Head of caudate nucleus (tissue), 42 donors: ENCODE data around the gene JMY.
"Not testable (repeated sequence)": the region's sequence is repeated elsewhere in the genome, so short reads cannot be mapped to it uniquely, and the experiment has no call there.

Source experiments
- DNase-seq, 42 donors: peaks; one replicate each; pipeline versions ENCODE4 v3.0.0 to v3.0.0-alpha.2; 2020 to 2021; ENCODE audit warnings: mixed read lengths in 7 of 42
- intact Hi-C: fragments of 100-400 bp; cut with DNase I; formaldehyde crosslinking; loops from one replicate; pipeline ENCODE4 v1.15.0; 2022

Gene JMY

DNA sequence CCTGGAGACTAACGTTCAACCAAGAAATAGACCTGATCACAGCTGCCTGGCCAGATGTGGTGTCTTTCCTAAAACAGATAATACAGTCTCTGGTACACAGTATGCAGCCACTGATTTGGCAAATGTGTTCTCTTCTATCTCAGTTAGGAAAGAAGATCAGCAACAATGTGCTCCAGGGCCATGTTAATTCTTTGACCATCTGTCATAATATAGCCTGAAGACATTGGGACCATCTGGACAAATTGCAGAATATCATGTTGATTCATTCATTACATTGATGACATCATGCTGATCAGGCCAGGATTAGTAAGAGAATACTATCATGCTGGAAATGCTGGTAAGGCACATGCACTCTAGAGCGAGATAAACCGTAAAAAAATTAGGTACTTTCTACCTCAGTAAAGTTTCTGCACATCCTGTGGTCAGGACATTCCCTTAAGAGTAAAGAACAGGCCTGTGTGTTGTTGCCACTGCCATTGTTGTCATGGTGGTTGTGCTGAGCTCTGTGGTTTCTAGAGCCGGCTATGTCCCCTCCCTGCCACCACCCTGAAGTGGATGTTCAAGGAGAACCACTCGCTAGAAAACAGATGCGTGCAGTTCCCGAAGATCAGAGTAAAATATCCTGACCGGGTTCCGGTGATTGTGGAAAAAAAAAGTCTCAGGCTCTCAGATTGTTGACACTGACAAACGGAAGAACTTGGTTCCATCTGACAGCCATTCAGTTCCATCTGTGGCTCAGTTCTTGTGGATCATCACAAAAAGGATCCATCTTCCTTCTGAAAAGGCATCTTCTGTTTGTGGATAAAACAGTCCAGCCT, 6.4 kb upstream of the JMY start:
- intact Hi-C loops, result loop anchor here (10.0 kb wide), 1 partner anchor 85 kb away; no protein-coding TSS in a partner anchor
- DNase-seq, result peak in 1 of 42 donors; percentile 9

GRCh38 chr5:79235261-79235633, 684 bp upstream of the JMY start:
- intact Hi-C loops, result no loop called here
- no peak for DNase-seq

DNA sequence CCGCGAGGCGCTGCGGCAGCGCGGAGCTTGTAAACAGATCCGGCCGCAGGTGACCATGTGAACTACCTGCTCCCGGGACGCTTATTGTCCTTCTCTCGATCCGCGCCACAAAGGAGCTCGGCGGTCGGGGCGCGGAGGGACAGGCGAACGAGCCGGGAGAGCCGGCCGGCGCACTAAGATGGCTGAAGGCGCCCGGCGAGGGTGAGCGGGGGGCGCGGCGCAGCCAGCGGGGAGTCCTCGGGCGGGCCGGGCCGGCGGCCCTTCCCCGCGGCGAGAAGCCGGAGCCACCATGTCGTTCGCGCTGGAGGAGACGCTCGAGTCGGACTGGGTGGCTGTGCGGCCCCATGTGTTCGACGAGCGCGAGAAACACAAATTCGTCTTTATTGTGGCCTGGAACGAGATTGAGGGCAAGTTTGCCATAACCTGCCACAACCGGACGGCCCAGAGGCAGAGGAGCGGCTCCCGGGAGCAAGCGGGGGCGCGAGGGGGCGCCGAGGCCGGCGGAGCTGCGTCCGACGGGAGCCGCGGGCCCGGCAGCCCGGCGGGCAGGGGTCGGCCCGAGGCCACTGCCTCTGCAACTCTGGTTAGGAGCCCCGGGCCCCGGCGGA, 535 bp downstream of the JMY start:
- intact Hi-C loops, result no loop called here

DNA sequence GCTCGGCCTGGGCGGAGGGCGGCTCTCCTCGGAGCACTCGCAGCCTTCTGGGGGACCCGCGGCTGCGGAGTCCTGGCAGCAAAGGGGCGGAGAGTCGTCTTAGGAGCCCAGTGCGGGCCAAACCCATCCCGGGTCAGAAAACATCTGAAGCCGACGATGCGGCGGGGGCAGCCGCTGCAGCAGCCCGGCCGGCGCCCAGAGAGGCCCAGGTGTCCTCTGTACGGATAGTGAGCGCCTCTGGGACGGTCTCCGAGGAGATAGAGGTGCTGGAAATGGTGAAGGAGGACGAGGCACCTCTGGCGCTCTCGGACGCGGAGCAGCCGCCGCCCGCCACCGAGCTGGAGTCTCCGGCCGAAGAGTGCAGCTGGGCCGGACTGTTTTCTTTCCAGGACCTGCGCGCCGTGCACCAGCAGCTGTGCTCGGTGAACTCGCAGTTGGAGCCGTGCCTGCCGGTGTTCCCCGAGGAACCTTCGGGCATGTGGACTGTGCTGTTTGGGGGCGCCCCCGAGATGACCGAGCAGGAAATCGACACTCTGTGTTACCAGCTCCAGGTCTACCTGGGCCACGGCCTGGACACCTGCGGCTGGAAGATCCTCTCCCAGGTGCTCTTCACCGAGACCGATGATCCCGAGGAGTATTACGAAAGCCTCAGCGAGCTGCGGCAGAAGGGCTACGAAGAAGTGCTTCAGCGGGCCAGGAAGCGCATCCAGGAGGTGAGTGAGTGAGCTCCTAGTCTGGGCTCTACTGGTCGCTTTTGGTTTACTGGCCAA, 1.2 kb downstream of the JMY start:
- peak in 35 of 42 donors; percentile 7 to 59 (median 24) for DNase-seq
- intact Hi-C loops, result no loop called here

More for the DNA sequence above, 535 bp downstream of the JMY start:
- peak in 32 of 42 donors; percentile 9 to 64 (median 30) for DNase-seq

GRCh38 chr5:79237740-79238560, 2.0 kb downstream of the JMY start:
- intact Hi-C loops, result no loop called here
- no peak for DNase-seq

DNA sequence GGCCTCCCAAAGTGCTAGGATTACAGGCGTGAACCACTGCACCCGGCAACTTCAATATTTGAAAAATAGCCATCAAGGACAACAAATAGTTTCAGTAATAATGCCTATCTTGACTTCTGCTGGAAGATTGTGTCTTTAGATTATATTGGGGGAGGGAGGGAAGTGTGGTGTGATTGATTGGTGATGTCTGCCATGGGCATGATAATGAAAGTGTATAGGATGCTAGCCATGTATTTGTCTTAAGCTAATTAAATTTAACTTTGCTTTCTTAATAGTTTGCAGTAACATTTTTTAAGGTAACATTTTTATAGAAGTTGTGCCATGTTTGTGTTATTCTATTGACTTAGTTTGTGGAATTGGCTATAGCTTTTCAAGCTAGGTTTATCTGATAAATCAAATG, 4.6 kb downstream of the JMY start:
- intact Hi-C loops, result no loop called here
- DNase-seq, result no peak

DNA sequence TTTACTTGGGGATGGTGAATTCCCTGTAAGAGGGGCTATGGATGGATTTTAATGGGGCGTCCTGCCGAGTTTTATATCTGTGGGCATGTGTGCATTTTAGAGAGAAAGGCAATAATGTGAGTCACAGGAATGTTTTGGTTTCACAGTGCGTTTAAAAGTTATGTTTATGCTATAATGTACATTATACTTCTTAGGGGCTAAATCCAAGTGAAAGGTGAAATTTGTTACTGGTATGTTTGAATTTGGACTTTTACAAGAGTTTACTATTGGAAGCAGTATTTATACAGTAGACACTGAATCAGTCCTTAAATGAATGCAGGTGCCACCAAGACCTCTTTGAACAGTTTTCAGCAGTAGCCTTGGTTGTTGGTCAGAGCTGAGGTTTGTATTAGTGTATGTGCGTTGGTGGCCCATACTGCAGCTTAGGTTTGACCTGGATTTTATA, 5.6 kb downstream of the JMY start:
- peak in 1 of 42 donors; percentile 31 for DNase-seq
- intact Hi-C loops, result no loop called here

DNA sequence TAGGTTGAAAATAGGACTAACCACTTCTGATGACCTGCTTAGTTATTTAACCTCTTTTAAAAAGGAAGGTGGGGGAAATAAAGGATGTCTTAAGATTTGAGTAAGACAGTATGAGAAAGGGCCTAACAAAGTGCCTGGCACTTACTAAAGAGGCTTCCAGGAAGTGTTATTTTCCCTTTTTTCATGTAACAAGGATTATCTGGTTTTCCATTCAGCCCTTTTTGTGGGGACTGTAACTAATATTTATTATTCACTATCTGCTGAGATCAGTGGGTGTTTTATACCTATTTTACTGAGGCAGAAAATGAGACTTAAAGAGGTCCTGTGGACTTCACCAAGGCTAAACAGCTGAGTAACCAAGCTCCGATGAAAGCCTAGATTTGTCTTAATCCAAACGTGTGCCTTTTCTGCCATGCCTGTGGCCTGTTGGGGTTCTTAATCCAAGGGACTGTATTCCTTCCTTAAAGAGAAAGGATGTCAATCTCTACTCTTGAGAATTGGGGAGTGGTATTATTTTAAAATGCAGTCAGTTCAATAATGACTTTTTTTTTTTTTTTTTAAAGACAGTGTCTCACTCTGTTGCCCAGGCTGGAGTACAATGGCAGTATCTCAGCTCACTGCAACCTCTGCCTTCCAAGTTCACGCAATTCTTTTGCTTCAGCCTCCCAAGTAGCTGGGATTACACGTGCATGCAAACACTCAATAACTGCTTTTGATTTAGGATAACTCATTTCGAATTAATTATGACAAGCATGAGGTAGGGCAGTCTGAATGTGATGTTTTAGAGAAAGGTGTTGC, 6.5 kb downstream of the JMY start:
- peak in 1 of 42 donors; percentile 26 for DNase-seq
- intact Hi-C loops, result no loop called here

GRCh38 chr5:79243224-79243623, 7.3 kb downstream of the JMY start:
- DNase-seq, result peak in 1 of 42 donors; percentile 14
- intact Hi-C loops, result no loop called here

DNA sequence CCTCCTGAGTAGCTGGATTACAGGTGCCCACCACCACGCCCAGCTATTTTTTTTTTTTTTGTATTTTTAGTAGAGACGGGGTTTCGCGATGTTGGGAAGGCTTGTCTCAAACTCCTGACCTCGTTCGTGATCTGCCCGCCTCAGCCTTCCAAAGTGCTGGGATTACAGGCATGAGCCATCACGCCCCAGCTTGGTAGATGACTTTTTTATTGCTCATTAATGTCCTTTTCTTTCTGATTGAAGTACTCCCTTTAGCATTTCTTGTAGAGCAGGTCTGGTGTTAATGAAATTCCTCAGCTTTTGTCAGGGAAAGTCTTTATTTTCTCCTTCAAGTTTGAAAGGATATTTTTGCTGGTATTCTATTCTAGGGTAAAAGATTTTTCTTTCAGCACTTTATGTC, 18.1 kb downstream of the JMY start:
- DNase-seq, intact Hi-C loops: not testable (repeated sequence)

- intact Hi-C loops, result no loop called here
- DNase-seq, result peak in 4 of 42 donors; percentile 20 to 37 (median 26)
Measured at GRCh38 chr5:79255786-79256557, 20.0 kb downstream of the JMY start.

- no peak for DNase-seq
- intact Hi-C loops, result no loop called here
Measured at GRCh38 chr5:79256563-79256962, 20.6 kb downstream of the JMY start.

DNA sequence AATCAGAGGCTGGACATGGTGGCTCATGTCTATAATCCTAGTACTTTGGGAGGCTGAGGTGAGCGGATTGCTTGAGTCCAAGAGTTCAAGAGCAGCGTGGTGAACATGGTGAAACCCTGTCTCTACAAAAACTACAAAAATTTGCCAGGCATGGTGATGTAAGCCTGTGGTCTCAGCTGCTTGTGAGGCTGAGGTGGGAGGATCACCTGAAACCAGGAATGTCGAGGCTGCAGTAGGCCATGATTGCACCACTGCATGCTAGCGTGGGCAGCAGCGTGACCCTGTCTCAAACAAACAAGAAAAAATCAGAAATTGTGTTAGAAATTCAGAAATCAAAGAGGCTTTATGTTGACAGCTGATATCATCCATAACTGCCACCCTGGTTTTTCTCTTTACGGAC, 21.4 kb downstream of the JMY start:
- DNase-seq, result no peak
- intact Hi-C loops, result no loop called here

GRCh38 chr5:79258801-79259200, 22.9 kb downstream of the JMY start:
- intact Hi-C loops, result no loop called here
- DNase-seq, result no peak

- no peak for DNase-seq
- intact Hi-C loops, result no loop called here
Measured at GRCh38 chr5:79259383-79259782, 23.5 kb downstream of the JMY start.

GRCh38 chr5:79259810-79260209, 23.9 kb downstream of the JMY start:
- intact Hi-C loops, result no loop called here
- no peak for DNase-seq

DNA sequence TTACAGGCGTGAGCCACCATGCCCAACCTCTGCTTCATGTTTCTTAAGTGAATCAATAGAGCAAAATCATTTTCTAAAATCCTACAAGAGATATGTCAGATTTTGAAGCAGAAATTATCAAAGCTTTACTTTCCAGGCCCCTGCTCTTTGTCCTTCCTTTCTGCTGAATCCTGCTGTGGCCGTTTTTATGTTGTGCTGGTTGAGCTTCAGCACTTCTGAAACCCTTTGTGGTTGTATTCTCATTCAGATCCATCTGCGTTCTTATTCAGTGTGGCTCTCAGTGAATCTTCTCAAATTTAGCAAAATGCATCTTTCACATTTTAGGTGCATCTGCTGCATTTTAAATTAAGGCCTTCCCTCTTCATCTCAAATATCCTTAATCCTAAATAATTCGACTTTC, 26.0 kb downstream of the JMY start:
- DNase-seq, result no peak
- intact Hi-C loops, result no loop called here

GRCh38 chr5:79263290-79263689, 27.4 kb downstream of the JMY start:
- DNase-seq, result no peak
- intact Hi-C loops, result no loop called here
